ENCODE results near the gene MYT1. TPM values are rescaled to one million over a fixed set of nuclear protein-coding genes. Genes with fewer than 3 reads are reported as not detected.

MYT1 gene
- polyA plus RNA-seq, 4 donors, result 0.63 to 0.77 TPM; not detected in 2

DNA sequence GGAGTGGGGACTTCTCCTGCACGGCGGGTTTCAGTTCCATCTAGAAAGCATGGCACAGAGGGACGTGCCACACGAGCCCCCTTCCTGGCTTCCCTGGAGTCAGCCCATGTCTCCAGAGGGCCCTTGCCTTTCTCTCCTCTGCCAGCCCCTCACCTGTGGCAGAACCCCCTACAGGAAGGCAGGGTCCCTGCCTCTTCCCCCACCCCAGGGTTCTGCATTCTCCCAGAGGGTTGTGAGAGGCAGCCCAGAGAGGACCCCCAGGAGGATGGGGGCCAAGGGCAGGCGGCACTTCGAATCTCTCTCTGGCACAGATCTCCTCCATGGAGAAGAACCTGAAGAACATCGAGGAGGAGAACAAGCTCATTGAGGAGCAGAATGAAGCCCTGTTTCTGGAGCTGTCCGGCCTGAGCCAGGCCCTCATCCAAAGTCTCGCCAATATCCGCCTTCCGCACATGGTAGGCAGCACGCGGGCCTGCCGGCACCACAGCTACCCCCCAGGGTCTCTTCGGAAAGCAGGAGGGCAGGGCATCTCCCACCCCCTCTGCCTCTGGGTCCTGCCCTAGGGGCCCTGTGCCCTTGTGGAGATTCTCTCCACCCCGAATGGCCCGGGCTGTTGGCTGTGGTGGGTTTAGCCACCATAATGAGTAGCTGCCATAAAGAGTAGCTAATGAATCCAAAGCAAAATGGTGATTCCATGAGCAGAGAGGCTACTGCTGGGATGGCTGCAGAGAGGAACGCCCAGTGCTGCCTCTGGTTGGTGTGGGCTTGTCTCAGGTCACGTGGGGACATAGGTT, 75.4 kb downstream of the MYT1 start:
- WGBS, 3 donors, result 90 to 92% (median 91%) methylated on average over 19 of the region's 19 CpGs

DNA sequence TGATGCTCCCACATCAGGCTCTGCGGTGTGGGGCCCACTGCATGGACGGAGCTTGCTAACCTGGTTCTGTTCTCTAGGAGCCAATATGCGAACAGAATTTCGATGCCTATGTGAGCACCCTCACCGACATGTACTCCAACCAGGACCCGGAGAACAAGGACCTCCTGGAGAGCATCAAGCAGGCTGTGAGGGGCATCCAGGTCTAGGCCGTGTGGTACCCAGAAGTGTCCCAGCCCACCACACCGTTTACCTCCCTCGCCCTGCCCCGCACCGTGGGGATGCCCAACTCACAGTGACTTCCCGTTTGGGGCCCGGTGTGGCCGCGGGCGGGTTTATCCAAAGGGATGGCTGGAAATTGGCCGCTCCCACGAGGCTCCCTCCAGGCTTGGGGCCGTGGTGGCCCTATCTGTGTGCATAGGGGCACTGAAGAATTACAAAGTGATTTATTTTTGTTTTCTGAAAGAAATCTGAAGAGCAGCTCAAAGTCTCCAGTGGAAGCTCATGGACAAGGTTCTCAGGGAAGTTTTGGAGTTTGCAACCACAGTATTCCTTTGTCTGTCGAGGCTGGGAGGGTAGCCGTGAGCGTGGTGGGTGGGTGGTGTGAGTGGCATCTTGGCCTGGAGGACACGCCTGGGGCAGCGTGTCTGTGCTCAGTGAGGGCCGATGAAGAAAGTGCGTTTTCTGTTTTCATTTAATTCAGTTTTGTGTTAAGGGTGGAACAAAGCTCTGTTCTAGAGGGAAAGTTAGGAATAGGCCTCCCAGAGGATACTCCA, 76.2 kb downstream of the MYT1 start:
- 88 to 91% (median 89%) methylated on average over 26 of the region's 26 CpGs for WGBS, 3 donors
- no peak for DNase-seq
- H3K9me3 ChIP-seq (ENCODE audit: control insufficient read depth in 2 of 2, insufficient read depth in 1 of 2, low read depth in 1 of 2, low read length in 1 of 2), result no peaks in the 10 kb centered on the region
- no peak overlapping the region for H3K4me3 ChIP-seq (ENCODE audit: low read depth in 1 of 3, low read length in 3 of 3)
- H3K27me3 ChIP-seq (ENCODE audit: control insufficient read depth in 3 of 3, insufficient read depth in 3 of 3, low read length in 3 of 3), result no peaks in the 10 kb centered on the region
- H3K36me3 ChIP-seq (ENCODE audit: control insufficient read depth in 3 of 3, insufficient read depth in 2 of 3, low read depth in 1 of 3, low read length in 3 of 3), result no peaks in the 10 kb centered on the region
- no peak for FAIRE-seq
- peaks cover 0 to 6% (median 0%) of the 10 kb centered on the region in 3 donors for H3K4me1 ChIP-seq (ENCODE audit: control insufficient read depth in 3 of 3, insufficient read depth in 2 of 3, low read depth in 1 of 3, low read length in 2 of 3)
- no peak overlapping the region for H3K27ac ChIP-seq (ENCODE audit: low read depth in 1 of 3, low read length in 2 of 3)

More for the DNA sequence above, 75.4 kb downstream of the MYT1 start:
- no peak overlapping the region for H3K27ac ChIP-seq (ENCODE audit: low read depth in 1 of 3, low read length in 2 of 3)
- no peak for FAIRE-seq
- DNase-seq, result no peak
- H3K4me1 ChIP-seq (ENCODE audit: control insufficient read depth in 3 of 3, insufficient read depth in 2 of 3, low read depth in 1 of 3, low read length in 2 of 3), result peaks cover 0 to 6% (median 0%) of the 10 kb centered on the region in 3 donors
- no peak overlapping the region for H3K4me3 ChIP-seq (ENCODE audit: low read depth in 1 of 3, low read length in 3 of 3)
- H3K9me3 ChIP-seq (ENCODE audit: control insufficient read depth in 2 of 2, insufficient read depth in 1 of 2, low read depth in 1 of 2, low read length in 1 of 2), result no peaks in the 10 kb centered on the region
- H3K36me3 ChIP-seq (ENCODE audit: control insufficient read depth in 3 of 3, insufficient read depth in 2 of 3, low read depth in 1 of 3, low read length in 3 of 3), result no peaks in the 10 kb centered on the region
- no peaks in the 10 kb centered on the region for H3K27me3 ChIP-seq (ENCODE audit: control insufficient read depth in 3 of 3, insufficient read depth in 3 of 3, low read length in 3 of 3)

DNA sequence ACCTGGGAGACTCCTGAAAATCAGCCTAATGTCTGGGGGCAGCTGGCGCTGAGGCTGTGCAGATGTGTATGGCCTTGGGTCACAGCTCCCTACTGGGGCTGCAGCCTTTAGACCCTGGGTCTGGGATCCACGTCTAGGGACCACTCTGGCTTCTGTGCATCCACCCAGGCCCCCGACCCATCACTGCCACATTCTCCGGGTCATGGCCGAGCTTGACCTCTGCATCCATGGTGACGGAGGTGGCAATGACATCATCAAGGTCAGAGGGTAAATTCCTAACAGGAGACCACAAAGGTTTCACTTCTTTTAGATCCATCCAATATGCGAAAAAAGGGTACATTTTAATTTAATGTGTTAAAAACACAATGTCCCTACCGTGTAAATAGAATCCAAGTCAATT, 76.8 kb downstream of the MYT1 start:
- DNase-seq (no peak), FAIRE-seq (no peak)
- peaks cover 0 to 6% (median 0%) of the 10 kb centered on the region in 3 donors for H3K4me1 ChIP-seq (ENCODE audit: control insufficient read depth in 3 of 3, insufficient read depth in 2 of 3, low read depth in 1 of 3, low read length in 2 of 3)
- H3K9me3 ChIP-seq (ENCODE audit: control insufficient read depth in 2 of 2, insufficient read depth in 1 of 2, low read depth in 1 of 2, low read length in 1 of 2), result no peaks in the 10 kb centered on the region
- H3K36me3 ChIP-seq (ENCODE audit: control insufficient read depth in 3 of 3, insufficient read depth in 2 of 3, low read depth in 1 of 3, low read length in 3 of 3), result no peaks in the 10 kb centered on the region
- no peaks in the 10 kb centered on the region for H3K27me3 ChIP-seq (ENCODE audit: control insufficient read depth in 3 of 3, insufficient read depth in 3 of 3, low read length in 3 of 3)
- WGBS, 3 donors, result 77 to 83% (median 79%) methylated on average over 8 of the region's 8 CpGs
- no peak overlapping the region for H3K4me3 ChIP-seq (ENCODE audit: low read depth in 1 of 3, low read length in 3 of 3)
- no peak overlapping the region for H3K27ac ChIP-seq (ENCODE audit: low read depth in 1 of 3, low read length in 2 of 3)

DNA sequence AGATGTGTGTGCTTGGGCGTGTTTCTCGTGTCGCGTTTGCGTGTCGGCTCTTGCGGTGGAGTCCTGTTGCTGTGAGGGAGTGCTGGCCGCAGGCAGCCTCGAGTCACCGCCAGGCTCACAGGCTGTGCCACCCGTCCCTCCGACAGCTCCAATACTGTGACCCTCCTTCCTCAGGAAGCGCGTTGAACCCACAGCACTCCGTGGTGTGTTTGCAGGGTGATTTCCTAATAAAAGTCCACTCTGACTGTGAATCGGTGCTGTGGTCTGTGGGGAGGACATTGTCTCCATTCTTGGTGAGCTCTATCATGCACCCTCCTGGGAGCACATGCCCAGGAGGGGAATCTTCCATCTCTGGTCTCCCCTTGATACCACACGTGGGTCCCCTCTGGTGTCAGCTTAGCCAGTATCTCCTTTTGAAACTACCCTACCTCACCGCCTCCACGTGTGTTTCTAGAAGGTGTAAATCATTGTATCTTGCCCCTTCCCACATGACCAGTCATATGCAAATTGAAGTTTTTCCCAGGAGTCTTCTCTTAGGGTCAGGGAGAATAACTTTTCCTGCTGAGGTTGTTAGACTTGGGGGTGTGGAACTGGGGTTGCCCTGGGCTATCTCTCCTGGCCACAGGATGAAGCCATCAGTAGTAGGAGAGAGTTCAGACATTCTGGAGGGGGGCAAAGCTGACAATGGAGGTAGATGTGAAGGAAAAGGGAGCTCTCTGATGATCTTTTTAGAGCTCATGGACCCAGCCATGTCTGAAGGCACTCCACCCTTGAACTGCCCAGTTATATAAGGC, 77.9 kb downstream of the MYT1 start:
- no peaks in the 10 kb centered on the region for H3K27me3 ChIP-seq (ENCODE audit: control insufficient read depth in 3 of 3, insufficient read depth in 3 of 3, low read length in 3 of 3)
- 85 to 86% (median 86%) methylated on average over 19 of the region's 19 CpGs for WGBS, 3 donors
- H3K36me3 ChIP-seq (ENCODE audit: control insufficient read depth in 3 of 3, insufficient read depth in 2 of 3, low read depth in 1 of 3, low read length in 3 of 3), result no peaks in the 10 kb centered on the region
- H3K4me1 ChIP-seq (ENCODE audit: control insufficient read depth in 3 of 3, insufficient read depth in 2 of 3, low read depth in 1 of 3, low read length in 2 of 3), result no peaks in the 10 kb centered on the region
- FAIRE-seq, result no peak
- DNase-seq, result no peak
- no peak overlapping the region for H3K4me3 ChIP-seq (ENCODE audit: low read depth in 1 of 3, low read length in 3 of 3)
- H3K27ac ChIP-seq (ENCODE audit: low read depth in 1 of 3, low read length in 2 of 3), result no peak overlapping the region
- no peaks in the 10 kb centered on the region for H3K9me3 ChIP-seq (ENCODE audit: control insufficient read depth in 2 of 2, insufficient read depth in 1 of 2, low read depth in 1 of 2, low read length in 1 of 2)

DNA sequence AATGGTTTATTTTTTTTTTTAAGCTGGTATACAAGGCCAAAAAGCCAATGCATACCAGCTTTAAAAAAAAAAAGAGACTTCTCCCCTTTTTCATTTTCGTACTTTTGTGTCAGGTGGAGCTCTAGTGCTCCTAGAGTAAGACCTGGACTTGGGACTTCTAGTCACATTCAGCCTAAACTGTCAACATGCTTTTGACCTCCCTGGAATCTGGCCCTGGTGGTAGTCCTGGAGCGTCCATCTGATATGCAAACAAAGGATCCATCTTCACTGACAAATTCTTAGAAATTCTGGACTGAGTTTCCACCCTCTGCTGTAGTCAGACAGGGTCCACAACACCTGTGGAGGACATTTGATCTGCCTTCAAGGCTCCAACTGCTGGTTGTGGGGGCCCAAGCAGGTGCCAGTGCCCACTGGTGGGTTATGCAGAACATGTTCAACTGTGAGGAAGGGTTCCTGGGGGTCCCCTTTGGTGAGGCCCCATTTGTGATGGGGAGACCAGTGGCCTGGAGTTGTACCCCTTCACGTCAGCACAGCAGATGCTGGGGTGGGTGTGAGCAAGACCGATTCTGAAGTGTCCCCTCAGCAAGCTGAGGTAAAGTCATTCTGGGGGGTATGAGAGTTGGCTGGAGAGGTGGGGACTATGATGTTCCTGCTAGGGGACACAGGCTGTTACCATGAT, 78.7 kb downstream of the MYT1 start:
- DNase-seq (no peak), FAIRE-seq (no peak)
- H3K27ac ChIP-seq (ENCODE audit: low read depth in 1 of 3, low read length in 2 of 3), result no peak overlapping the region
- no peak overlapping the region for H3K4me3 ChIP-seq (ENCODE audit: low read depth in 1 of 3, low read length in 3 of 3)
- H3K36me3 ChIP-seq (ENCODE audit: control insufficient read depth in 3 of 3, insufficient read depth in 2 of 3, low read depth in 1 of 3, low read length in 3 of 3), result no peaks in the 10 kb centered on the region
- H3K9me3 ChIP-seq (ENCODE audit: control insufficient read depth in 2 of 2, insufficient read depth in 1 of 2, low read depth in 1 of 2, low read length in 1 of 2), result no peaks in the 10 kb centered on the region
- WGBS, 3 donors, result 49 to 69% (median 62%) methylated on average over 4 of the region's 4 CpGs
- no peaks in the 10 kb centered on the region for H3K4me1 ChIP-seq (ENCODE audit: control insufficient read depth in 3 of 3, insufficient read depth in 2 of 3, low read depth in 1 of 3, low read length in 2 of 3)
- H3K27me3 ChIP-seq (ENCODE audit: control insufficient read depth in 3 of 3, insufficient read depth in 3 of 3, low read length in 3 of 3), result no peaks in the 10 kb centered on the region

DNA sequence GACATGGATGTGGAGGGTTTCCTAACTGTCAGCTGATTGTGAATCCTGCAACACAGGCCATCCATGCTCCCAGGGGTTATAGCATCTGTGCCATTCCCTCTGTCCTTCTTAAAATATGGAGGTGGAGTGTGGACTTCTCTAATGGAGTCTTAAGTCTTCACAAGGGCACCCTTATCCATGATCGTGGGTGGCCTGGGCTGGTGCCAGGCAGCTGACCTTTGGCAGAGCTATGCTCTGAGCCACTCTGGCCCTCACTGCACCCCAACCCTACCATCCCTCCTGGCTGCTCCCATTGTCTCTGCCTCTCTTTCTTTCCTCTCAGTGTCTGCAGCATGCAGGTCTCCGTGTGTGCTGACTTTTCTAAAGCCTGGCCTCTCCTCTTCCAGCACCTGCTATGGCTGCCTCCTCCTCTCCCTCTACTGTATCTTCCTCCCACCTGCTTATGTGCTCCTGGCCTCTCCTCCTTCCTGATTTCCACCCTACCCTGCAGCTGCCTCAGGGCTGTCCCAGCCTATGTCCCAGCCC, 80.1 kb downstream of the MYT1 start:
- no peak overlapping the region for H3K27ac ChIP-seq (ENCODE audit: low read depth in 1 of 3, low read length in 2 of 3)
- WGBS, 3 donors, result 37 to 58% (median 54%) methylated on average over 2 of the region's 2 CpGs
- H3K27me3 ChIP-seq (ENCODE audit: control insufficient read depth in 3 of 3, insufficient read depth in 3 of 3, low read length in 3 of 3), result no peaks in the 10 kb centered on the region
- H3K4me3 ChIP-seq (ENCODE audit: low read depth in 1 of 3, low read length in 3 of 3), result no peak overlapping the region
- no peaks in the 10 kb centered on the region for H3K4me1 ChIP-seq (ENCODE audit: control insufficient read depth in 3 of 3, insufficient read depth in 2 of 3, low read depth in 1 of 3, low read length in 2 of 3)
- no peak for FAIRE-seq
- DNase-seq, result no peak
- H3K9me3 ChIP-seq (ENCODE audit: control insufficient read depth in 2 of 2, insufficient read depth in 1 of 2, low read depth in 1 of 2, low read length in 1 of 2), result no peaks in the 10 kb centered on the region
- H3K36me3 ChIP-seq (ENCODE audit: control insufficient read depth in 3 of 3, insufficient read depth in 2 of 3, low read depth in 1 of 3, low read length in 3 of 3), result no peaks in the 10 kb centered on the region

DNA sequence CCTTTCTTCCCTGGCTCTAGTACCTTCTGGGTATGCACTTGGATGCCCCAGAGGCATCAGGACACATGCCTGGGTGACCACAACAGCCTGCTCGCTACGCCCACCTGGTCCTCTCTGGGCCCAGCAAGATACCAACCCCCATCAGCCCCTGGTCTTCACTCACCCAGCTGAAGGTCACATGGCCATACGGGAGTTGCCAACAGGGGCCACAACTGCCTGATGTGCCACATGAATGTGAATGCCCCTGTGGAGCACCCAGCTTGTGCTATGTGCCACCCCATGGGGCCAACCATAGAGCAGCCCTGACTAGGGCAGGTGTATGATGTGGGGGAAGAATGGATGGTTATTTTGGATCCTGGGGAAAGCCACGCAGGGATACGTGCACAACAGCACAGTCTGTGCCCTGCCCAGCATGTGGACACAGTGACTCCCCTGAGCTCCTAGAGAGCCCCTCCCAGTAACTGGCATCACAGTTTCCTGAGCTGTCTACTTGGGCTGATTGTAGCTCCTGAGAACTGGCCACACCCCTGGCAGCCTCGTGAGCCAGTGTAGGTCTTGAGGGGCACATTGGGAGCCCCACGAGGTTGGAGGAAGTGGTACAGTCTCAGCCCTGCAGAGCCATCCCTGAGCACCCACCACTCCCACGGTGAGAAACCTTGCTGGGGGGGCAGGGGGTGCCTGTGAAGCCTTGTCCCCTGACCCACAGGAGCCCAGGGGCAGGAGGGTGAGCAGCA, 80.8 kb downstream of the MYT1 start:
- Histone ChIP-seq H3K4me1 (ENCODE audit: control insufficient read depth in 3 of 3, insufficient read depth in 2 of 3, low read depth in 1 of 3, low read length in 2 of 3) (no peaks in the 10 kb centered on the region), H3K4me3 (ENCODE audit: low read depth in 1 of 3, low read length in 3 of 3) (no peak overlapping the region), H3K27me3 (ENCODE audit: control insufficient read depth in 3 of 3, insufficient read depth in 3 of 3, low read length in 3 of 3) (no peaks in the 10 kb centered on the region), H3K27ac (ENCODE audit: low read depth in 1 of 3, low read length in 2 of 3) (no peak overlapping the region), H3K36me3 (ENCODE audit: control insufficient read depth in 3 of 3, insufficient read depth in 2 of 3, low read depth in 1 of 3, low read length in 3 of 3) (no peaks in the 10 kb centered on the region), H3K9me3 (ENCODE audit: control insufficient read depth in 2 of 2, insufficient read depth in 1 of 2, low read depth in 1 of 2, low read length in 1 of 2) (no peaks in the 10 kb centered on the region)
- no peak for DNase-seq
- no peak for FAIRE-seq
- WGBS, 3 donors, result 45 to 62% (median 59%) methylated on average over 8 of the region's 8 CpGs

Measured in small intestine (tissue), 7 donors.